Nephron (organoid): ENCODE measurements around the gene PLD3.

ENCODE experiments used
- H3K27ac Mint-ChIP-seq, 3 experiments: 2 replicates each; pipeline ENCODE4 v1.8.0; 2020; ENCODE audit warnings: mixed read lengths in 3 of 3, mild to moderate bottlenecking in 2 of 3, moderate library complexity in 1 of 3
- H3K27me3 Mint-ChIP-seq: 2 replicates; pipeline ENCODE4 v1.8.0; 2021; ENCODE audit warnings: low read depth, mild to moderate bottlenecking, moderate library complexity, mixed read lengths
- H3K36me3 Mint-ChIP-seq: 2 replicates; pipeline ENCODE4 v1.8.0; 2020; ENCODE audit warnings: low read depth, mixed read lengths
- H3K4me1 Mint-ChIP-seq: 2 replicates; pipeline ENCODE4 v1.8.0; 2020; ENCODE audit warnings: mixed read lengths
- H3K4me3 Mint-ChIP-seq, 3 experiments: 2 replicates each; pipeline ENCODE4 v1.8.0; 2020; ENCODE audit warnings: mild to moderate bottlenecking in 3 of 3, mixed read lengths in 3 of 3, moderate library complexity in 2 of 3
- H3K9me3 Mint-ChIP-seq: 2 replicates; pipeline ENCODE4 v1.8.0; 2020; ENCODE audit warnings: mixed read lengths
- TF ChIP-seq, protein P1 (sequence below), 3 experiments: fragments of 200-600 bp; sonication (generic); IDR thresholded peaks; one replicate each; pipeline ENCODE4 v1.5.0; 2021; ENCODE audit warnings: antibody characterized with exemption in 3 of 3; ENCODE audit not compliant: unreplicated experiment in 3 of 3

PLD3 gene

DNA sequence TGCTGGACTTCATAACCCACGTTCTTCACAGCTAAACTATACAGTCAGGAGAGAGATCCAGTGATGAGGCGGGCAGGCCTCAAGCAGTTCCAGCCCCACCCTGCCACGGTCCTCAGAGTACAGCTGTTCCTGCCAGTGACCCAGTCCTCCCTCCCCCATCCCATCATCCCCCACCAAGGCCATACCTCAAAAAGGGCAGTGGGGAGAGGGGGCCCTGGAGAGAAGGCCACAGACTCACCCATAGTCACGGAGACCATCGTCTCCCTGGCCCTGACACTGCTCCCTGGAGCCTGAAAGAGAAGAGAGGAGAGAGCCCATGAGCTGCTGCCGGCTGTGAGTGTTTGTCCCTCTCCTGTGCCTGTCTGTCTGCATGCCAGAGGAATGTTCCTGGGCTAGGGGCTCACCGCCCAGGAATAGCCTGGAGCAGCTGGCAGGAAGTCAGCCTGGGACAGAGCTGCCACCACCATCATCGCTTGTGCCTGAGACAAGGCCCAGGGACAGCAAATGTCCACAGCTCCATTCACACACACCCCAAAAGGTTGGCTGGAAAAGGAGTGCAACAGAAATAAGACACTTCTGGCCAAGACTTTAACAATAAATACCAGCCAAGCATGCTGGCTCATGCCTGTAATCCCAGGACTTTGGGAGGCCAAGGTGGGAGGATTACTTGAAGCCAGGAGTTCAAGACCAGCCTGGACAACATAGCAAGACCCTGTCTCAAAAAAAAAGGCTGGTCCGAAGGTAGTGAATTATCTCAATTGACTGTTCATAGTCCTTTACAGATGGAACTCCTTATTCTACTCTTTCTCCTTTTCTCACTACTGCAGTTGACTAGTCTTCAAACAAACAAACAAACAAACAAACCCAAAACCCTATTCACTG lies 6.7 kb upstream of the PLD3 start:
- H3K9me3 Mint-ChIP-seq: no peaks in the 10 kb centered on the region
- no peaks in the 10 kb centered on the region for H3K27me3 Mint-ChIP-seq
- TF ChIP-seq, protein P1, sequence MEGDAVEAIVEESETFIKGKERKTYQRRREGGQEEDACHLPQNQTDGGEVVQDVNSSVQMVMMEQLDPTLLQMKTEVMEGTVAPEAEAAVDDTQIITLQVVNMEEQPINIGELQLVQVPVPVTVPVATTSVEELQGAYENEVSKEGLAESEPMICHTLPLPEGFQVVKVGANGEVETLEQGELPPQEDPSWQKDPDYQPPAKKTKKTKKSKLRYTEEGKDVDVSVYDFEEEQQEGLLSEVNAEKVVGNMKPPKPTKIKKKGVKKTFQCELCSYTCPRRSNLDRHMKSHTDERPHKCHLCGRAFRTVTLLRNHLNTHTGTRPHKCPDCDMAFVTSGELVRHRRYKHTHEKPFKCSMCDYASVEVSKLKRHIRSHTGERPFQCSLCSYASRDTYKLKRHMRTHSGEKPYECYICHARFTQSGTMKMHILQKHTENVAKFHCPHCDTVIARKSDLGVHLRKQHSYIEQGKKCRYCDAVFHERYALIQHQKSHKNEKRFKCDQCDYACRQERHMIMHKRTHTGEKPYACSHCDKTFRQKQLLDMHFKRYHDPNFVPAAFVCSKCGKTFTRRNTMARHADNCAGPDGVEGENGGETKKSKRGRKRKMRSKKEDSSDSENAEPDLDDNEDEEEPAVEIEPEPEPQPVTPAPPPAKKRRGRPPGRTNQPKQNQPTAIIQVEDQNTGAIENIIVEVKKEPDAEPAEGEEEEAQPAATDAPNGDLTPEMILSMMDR (IDR thresholded peaks at IDR 0.05; ENCODE audit: unreplicated experiment in 3 of 3): no peak
- peak overlapping the region; percentile 29 to 85 (median 71) for H3K4me3 Mint-ChIP-seq
- H3K4me1 Mint-ChIP-seq: peaks cover 46% of the 10 kb centered on the region
- H3K27ac Mint-ChIP-seq: peak overlapping the region; percentile 76 to 98 (median 82)
- H3K36me3 Mint-ChIP-seq: peaks cover 17% of the 10 kb centered on the region

DNA sequence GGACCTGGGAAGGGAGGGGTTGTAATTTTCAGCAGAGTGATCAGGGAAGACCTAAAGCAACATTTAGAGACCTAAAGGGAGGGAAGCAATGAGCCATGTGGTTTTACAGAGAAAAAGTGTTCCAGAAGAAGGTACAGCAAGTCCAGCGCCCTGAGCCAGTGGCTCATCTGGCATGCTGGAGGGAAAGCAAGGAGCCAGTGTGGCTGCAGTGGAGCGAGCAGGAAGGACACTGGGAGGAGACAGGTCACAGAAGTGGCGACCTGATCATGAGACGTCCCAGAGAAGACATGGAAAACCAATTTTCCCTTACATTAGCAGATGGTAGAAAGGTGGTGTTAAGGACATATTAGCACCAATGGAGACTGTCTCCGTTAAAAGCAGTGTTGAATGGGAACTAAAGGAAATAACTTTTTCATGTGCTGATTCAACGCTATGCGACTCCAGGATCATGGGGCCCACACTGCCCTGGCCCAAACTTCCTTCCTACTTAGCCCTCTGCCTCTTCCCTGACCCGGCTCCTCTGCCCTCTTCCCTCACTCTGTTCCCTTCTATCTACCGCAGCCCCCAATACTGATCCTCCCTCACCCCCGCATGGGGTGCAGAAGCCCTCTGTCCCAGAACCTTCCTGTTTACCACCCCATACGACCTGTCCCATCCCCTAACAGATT lies 5.7 kb upstream of the PLD3 start:
- H3K36me3 Mint-ChIP-seq: peaks cover 20% of the 10 kb centered on the region
- H3K27ac Mint-ChIP-seq: peak overlapping the region; percentile 56 to 98 (median 76)
- no peaks in the 10 kb centered on the region for H3K9me3 Mint-ChIP-seq
- TF ChIP-seq, protein P1 (IDR thresholded peaks at IDR 0.05; ENCODE audit: unreplicated experiment in 3 of 3): no peak
- H3K4me3 Mint-ChIP-seq: peak overlapping the region; percentile 13 to 45 (median 21)
- no peaks in the 10 kb centered on the region for H3K27me3 Mint-ChIP-seq
- H3K4me1 Mint-ChIP-seq: peaks cover 55% of the 10 kb centered on the region

DNA sequence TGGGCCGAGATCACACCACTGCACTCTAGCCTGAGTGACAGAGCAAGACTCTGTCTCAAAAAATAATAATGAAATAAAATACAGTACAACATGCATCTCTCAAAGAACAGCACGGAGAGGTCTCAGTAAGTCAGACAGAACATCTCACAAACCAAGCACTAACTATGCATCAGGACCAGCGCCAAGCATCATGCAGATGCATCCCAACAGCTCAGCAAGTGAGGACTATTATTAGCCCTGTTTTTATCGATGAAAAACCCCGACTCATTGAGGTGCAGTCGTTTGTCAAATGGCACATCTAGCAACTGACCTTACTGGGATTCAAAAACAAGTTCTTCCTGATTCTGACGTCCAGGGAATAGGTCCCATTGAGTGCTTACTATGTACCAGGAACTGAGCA lies 4.1 kb upstream of the PLD3 start:
- Mint-ChIP-seq H3K4me1 (peaks cover 49% of the 10 kb centered on the region), H3K36me3 (peaks cover 11% of the 10 kb centered on the region), H3K4me3 (peak overlapping the region in 2 of 3 experiments; percentile 43 to 68), H3K27ac (peak overlapping the region in 2 of 3 experiments; percentile 49 to 69), H3K27me3 (no peaks in the 10 kb centered on the region), H3K9me3 (no peaks in the 10 kb centered on the region)
- TF ChIP-seq, protein P1 (IDR thresholded peaks at IDR 0.05; ENCODE audit: unreplicated experiment in 3 of 3): no peak

DNA sequence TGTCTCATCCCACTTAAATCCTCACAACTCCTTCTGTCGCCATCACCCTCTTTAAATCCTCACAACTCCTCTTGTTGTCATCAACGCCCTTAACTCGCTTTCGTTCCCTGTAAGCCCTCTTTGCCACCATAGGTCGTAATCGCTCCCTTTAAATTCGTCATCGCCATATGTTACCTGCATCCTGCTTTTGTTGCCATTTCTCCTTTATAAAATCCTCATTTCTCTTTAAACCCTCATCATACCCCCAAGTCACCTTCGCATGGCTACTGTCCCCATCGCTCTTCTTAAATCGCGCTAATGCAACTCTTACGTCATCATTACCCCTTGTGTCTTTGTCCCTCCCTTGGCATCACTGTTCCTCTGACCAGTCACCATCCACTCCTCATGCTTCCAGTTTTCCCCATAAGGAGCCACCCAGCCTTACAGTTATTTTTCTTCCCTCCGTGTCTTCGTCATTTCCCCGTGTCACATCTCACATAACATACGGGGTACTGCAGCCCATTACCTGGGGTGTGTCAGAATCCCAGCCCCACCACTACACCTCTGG lies 539 bp downstream of the PLD3 start:
- Mint-ChIP-seq H3K36me3 (peaks cover 3% of the 10 kb centered on the region), H3K4me1 (peaks cover 25% of the 10 kb centered on the region), H3K9me3 (no peaks in the 10 kb centered on the region), H3K27ac (peak overlapping the region; percentile 31 to 87 (median 76)), H3K4me3 (peak overlapping the region; percentile 93 to 96 (median 94)), H3K27me3 (no peaks in the 10 kb centered on the region)
- TF ChIP-seq, protein P1 (IDR thresholded peaks at IDR 0.05; ENCODE audit: unreplicated experiment in 3 of 3): no peak

DNA sequence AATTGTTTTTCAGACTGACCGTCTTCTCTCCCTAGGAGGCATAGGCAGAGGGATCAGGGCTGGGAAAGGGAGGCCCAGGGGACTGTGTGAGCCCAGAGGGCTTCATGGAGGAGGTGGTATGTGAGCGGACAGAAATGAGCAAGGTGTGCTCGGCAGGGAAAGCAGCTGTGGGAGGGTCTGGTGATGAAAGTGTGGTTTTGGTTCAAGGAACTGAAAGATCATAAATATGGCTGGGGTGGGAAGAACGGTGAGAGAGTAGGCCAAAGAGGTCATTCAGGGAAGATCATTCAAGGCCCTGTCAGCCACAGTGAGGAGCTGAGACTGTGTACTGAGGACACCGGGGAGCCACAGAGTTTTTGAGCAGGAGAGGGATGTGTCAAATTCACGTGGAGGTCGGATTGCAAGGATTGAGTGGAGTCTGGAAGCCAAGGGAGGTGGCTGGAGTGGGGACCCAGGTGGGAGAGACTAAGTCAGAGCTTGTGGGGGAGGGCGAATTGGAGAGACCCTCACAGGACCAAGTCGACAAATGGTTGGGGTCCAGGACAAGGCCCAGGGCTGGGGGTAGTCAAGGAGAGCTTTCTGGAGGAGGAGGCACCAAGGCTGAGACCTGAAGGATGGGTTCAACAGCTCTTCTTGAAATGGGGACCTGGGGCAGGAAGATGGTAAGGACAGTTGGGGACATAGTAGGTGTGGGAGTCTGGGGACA lies 7.6 kb downstream of the PLD3 start:
- Mint-ChIP-seq H3K9me3 (no peaks in the 10 kb centered on the region), H3K27me3 (no peaks in the 10 kb centered on the region), H3K27ac (peak overlapping the region in 2 of 3 experiments; percentile 24 to 80), H3K36me3 (no peaks in the 10 kb centered on the region), H3K4me1 (peaks cover 24% of the 10 kb centered on the region), H3K4me3 (no peak overlapping the region)
- TF ChIP-seq, protein P1 (IDR thresholded peaks at IDR 0.05; ENCODE audit: unreplicated experiment in 3 of 3): no peak
